CD4-positive, alpha-beta T cell (primary cell): Measurements from ENCODE around the gene LGR6. TPM values are rescaled to one million over a fixed set of nuclear protein-coding genes. Genes with fewer than 3 reads are reported as not detected.
"Not testable (repeated sequence)": the region's sequence is repeated elsewhere in the genome, so short reads cannot be mapped to it uniquely, and the experiment has no call there.

Source experiments
- ATAC-seq: fragments of 200-7000 bp; cut with Tn5 transposase; one replicate; pipeline ENCODE4 v1.10.0; 2022; ENCODE audit warnings: mild to moderate bottlenecking; ENCODE audit not compliant: poor library complexity
- CTCF ChIA-PET: fragments of 350-600 bp; sonication (Branson Sonifier 250); formaldehyde crosslinking; loops from one replicate; lab custom pipeline; 2021; ENCODE audit warnings: antibody characterized with exemption, inconsistent platforms; lab: Charles Lee
- POLR2A ChIA-PET: fragments of 350-600 bp; sonication (Branson Sonifier 250); formaldehyde crosslinking; loops from one replicate; lab custom pipeline; 2021; ENCODE audit warnings: antibody characterized with exemption, inconsistent platforms; lab: Charles Lee
- DNase-seq, 14 experiments: peaks; one replicate each; pipeline ENCODE4 v3.0.0-alpha.2; 2013 to 2020; ENCODE audit warnings: mixed read lengths in 2 of 14
- H3K27ac ChIP-seq, 2 donors: one replicate each; pipeline versions ENCODE4 v1.5.1 to v1.7.0; 2013; ENCODE audit warnings: low read length in 2 of 2, low read depth in 1 of 2, mild to moderate bottlenecking in 1 of 2
- H3K27me3 ChIP-seq, 2 experiments: 1 replicate in 1 of 2; 2 replicates in 1 of 2; pipeline versions ENCODE4 v1.6.1 to v1.7.0; 2013; ENCODE audit warnings: low read length in 2 of 2, control low read depth in 1 of 2, mild to moderate bottlenecking in 1 of 2, moderate library complexity in 1 of 2; ENCODE audit not compliant: insufficient read depth in 2 of 2, control insufficient read depth in 1 of 2
- H3K36me3 ChIP-seq: one replicate; pipeline ENCODE4 v1.6.1; 2013; ENCODE audit warnings: low read length, control low read depth; ENCODE audit not compliant: insufficient read depth
- H3K4me1 ChIP-seq: one replicate; pipeline ENCODE4 v1.6.1; 2013; ENCODE audit warnings: low read length, control low read depth; ENCODE audit not compliant: insufficient read depth
- H3K4me3 ChIP-seq: one replicate; pipeline ENCODE4 v1.5.1; 2013; ENCODE audit warnings: mild to moderate bottlenecking, low read length, moderate library complexity
- H3K9me3 ChIP-seq, 2 experiments: 1 replicate in 1 of 2; 2 replicates in 1 of 2; pipeline versions ENCODE4 v1.6.1 to v1.7.0; 2013; ENCODE audit warnings: low read length in 2 of 2, mild to moderate bottlenecking in 2 of 2, control low read depth in 1 of 2, moderate library complexity in 1 of 2; ENCODE audit not compliant: control insufficient read depth in 1 of 2, insufficient read depth in 1 of 2
- H3K27ac Mint-ChIP-seq: one replicate; pipeline ENCODE4 v1.8.0; 2020; ENCODE audit warnings: mixed read lengths
- H3K27me3 Mint-ChIP-seq: one replicate; pipeline ENCODE4 v1.8.0; 2021; ENCODE audit warnings: mixed read lengths
- H3K36me3 Mint-ChIP-seq: one replicate; pipeline ENCODE4 v1.8.0; 2021; ENCODE audit warnings: low read depth, mixed read lengths
- H3K4me1 Mint-ChIP-seq: one replicate; pipeline ENCODE4 v1.8.0; 2021; ENCODE audit warnings: low read depth, mixed read lengths
- H3K4me3 Mint-ChIP-seq: one replicate; pipeline ENCODE4 v1.8.0; 2020; ENCODE audit warnings: mild to moderate bottlenecking, mixed read lengths
- H3K9me3 Mint-ChIP-seq: one replicate; pipeline ENCODE4 v1.8.0; 2020; ENCODE audit warnings: mixed read lengths
- intact Hi-C, 2 experiments: fragments of 100-400 bp; cut with DNase I in 1 of 2; cut with micrococcal nuclease in 1 of 2; formaldehyde crosslinking; loops; one replicate each; pipeline versions ENCODE4 v1.15.1 to v1.9.0; 2023 to 2025; cut with DNase I, micrococcal nuclease
- total RNA-seq, 174 experiments: library from RNA in 2 of 174; stranded (reverse) in 2 of 174; gene quantifications; one replicate each; pipeline ENCODE4 v1.2.3 and lab custom pipeline; 2021 to 2026
- TF ChIP-seq, protein P1 (sequence below): fragments of 200-600 bp; IDR thresholded peaks from one replicate; pipeline ENCODE4 v1.8.0; 2022; ENCODE audit warnings: antibody characterized with exemption, mild to moderate bottlenecking

Gene LGR6
- total RNA-seq, 2 experiments from 2014 or later: 0.19 to 0.45 TPM

- TF ChIP-seq, protein P1, sequence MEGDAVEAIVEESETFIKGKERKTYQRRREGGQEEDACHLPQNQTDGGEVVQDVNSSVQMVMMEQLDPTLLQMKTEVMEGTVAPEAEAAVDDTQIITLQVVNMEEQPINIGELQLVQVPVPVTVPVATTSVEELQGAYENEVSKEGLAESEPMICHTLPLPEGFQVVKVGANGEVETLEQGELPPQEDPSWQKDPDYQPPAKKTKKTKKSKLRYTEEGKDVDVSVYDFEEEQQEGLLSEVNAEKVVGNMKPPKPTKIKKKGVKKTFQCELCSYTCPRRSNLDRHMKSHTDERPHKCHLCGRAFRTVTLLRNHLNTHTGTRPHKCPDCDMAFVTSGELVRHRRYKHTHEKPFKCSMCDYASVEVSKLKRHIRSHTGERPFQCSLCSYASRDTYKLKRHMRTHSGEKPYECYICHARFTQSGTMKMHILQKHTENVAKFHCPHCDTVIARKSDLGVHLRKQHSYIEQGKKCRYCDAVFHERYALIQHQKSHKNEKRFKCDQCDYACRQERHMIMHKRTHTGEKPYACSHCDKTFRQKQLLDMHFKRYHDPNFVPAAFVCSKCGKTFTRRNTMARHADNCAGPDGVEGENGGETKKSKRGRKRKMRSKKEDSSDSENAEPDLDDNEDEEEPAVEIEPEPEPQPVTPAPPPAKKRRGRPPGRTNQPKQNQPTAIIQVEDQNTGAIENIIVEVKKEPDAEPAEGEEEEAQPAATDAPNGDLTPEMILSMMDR: no peak
- POLR2A ChIA-PET: interaction anchor here (2.6 kb wide), 1 partner anchor 10 kb away, joined by 8 read pairs; no protein-coding TSS in a partner anchor
Observed at GRCh38 chr1:202164271-202165037, 29.1 kb upstream of the LGR6 start.

DNA sequence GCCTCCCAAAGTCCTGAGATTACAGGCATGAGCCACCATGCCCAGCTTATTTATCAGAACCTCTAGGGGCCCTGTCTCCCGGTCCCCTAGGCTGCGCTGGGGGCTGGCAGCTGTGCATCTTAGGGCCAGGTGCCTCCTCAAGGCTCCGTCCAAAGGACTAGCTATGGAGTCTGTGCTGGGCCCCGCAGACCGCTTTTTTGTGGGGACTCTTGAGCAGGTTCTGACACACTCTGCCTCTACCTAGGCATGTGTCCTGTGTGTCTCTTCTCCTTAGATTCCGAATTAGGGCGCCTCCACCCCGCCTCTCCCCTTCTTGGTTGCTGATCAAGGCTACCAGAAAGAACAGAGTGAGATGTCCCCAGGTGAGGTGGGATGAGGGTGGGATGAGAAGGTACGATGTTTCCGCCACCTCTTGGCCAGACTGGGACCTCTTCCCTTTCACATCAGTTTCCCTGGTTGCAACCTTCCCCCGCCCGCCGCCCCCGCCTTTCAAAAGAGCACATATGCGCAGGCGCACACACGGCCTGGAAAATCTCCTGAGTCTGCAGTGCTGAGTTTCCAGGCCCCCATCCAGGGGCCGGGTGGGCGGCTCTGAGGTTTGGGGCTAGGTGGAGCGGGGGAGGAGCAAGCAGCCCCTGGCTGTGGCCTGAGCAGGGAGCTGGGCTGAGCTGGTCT is 28.2 kb upstream of the LGR6 start:
- peaks cover 65% of the 10 kb centered on the region for H3K4me1 ChIP-seq
- H3K9me3 ChIP-seq: no peaks in the 10 kb centered on the region
- H3K36me3 ChIP-seq: no peaks in the 10 kb centered on the region
- peak overlapping the region; percentile 22 for H3K4me3 ChIP-seq
- ChIA-PET CTCF (interaction anchor here (1.5 to 4.5 kb wide), 2 partner anchors 10 to 24 kb away, joined by 3 to 22 read pairs; no protein-coding TSS in a partner anchor), POLR2A (interaction anchor here (1.5 kb wide), 1 partner anchor 11 kb away, joined by 4 read pairs; no protein-coding TSS in a partner anchor)
- ATAC-seq (peak; percentile 4), DNase-seq (peak in 5 of 14 experiments; percentile 12 to 55 (median 36))
- H3K27me3 Mint-ChIP-seq: no peaks in the 10 kb centered on the region
- peaks cover 61% of the 10 kb centered on the region for H3K4me1 Mint-ChIP-seq
- H3K27ac ChIP-seq: peak overlapping the region; percentile 13 to 58
- H3K4me3 Mint-ChIP-seq: peak overlapping the region; percentile 69
- TF ChIP-seq, protein P1: no peak
- H3K27ac Mint-ChIP-seq: peak overlapping the region; percentile 99
- no peaks in the 10 kb centered on the region for H3K9me3 Mint-ChIP-seq
- H3K36me3 Mint-ChIP-seq: peaks cover 2% of the 10 kb centered on the region
- H3K27me3 ChIP-seq: no peaks in the 10 kb centered on the region
- intact Hi-C loops: no loop called here

More at GRCh38 chr1:202164271-202165037, 29.1 kb upstream of the LGR6 start:
- Histone ChIP-seq H3K9me3 (no peaks in the 10 kb centered on the region), H3K4me1 (peaks cover 73% of the 10 kb centered on the region), H3K27me3 (no peaks in the 10 kb centered on the region), H3K4me3 (peak overlapping the region; percentile 22), H3K27ac (no peak overlapping the region), H3K36me3 (no peaks in the 10 kb centered on the region)
- peaks cover 71% of the 10 kb centered on the region for H3K4me1 Mint-ChIP-seq
- intact Hi-C loops: no loop called here
- H3K36me3 Mint-ChIP-seq: peaks cover 12% of the 10 kb centered on the region
- peak overlapping the region; percentile 99 for H3K27ac Mint-ChIP-seq
- no peaks in the 10 kb centered on the region for H3K9me3 Mint-ChIP-seq
- peak overlapping the region; percentile 69 for H3K4me3 Mint-ChIP-seq
- ATAC-seq (peak; percentile 83), DNase-seq (peak; percentile 56 to 93 (median 70))
- CTCF ChIA-PET: interaction anchor here (1.5 to 4.5 kb wide), 2 partner anchors 9 to 25 kb away, joined by 3 to 22 read pairs; no protein-coding TSS in a partner anchor
- H3K27me3 Mint-ChIP-seq: no peaks in the 10 kb centered on the region

DNA sequence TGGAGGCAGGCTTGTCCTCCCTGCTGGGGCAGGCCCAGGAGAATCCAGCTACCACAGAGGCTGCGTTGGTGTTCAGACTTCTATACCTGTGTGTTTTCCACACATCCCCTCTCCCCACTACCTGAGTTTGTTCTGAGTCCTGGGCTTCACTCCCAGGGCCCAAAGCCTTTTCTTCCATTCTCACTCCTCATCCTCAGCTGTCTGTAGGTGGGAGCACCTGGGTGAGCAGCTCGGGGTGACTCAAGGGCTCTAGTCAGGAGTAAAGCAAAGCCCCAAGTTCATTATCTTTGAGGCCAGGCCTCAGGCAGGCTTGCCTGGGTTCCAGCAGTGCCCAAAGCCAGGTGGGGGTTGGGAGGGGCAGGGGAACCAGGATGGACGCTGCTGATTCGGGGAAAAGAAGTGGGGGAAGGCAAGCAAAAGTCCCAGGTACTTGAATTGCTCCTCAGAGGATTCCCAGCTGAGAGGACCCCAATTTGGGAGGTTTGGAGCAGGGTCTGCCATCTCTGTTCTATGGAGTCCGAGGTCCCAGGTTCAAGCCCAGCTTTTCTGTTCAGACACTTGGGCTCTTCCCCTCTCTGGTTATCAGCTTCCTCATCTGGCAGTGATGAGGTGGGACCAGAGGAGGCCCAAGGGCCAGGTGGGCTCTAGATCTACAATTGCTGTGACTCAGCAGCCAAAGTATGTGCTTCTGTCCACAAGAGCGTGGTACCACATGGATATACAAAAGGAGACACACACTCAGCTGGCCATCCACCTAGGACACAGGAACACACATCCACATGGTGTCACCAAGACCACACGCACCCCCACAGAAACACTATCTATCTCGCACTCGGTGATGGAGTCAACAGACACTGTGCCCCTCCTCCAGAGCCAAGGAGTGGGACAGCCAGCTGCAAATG is 27.4 kb upstream of the LGR6 start:
- Mint-ChIP-seq H3K27me3 (no peaks in the 10 kb centered on the region), H3K27ac (peak overlapping the region; percentile 99), H3K9me3 (no peaks in the 10 kb centered on the region), H3K4me3 (peak overlapping the region; percentile 69), H3K4me1 (peaks cover 53% of the 10 kb centered on the region), H3K36me3 (no peaks in the 10 kb centered on the region)
- H3K27ac ChIP-seq: no peak overlapping the region
- H3K4me3 ChIP-seq: no peak overlapping the region
- DNase-seq (no peak), ATAC-seq (no peak)
- peaks cover 65% of the 10 kb centered on the region for H3K4me1 ChIP-seq
- CTCF ChIA-PET: interaction anchor here (1.5 to 4.5 kb wide), 2 partner anchors 11 to 23 kb away, joined by 3 to 22 read pairs; no protein-coding TSS in a partner anchor
- intact Hi-C loops: no loop called here
- POLR2A ChIA-PET: interaction anchor here (1.5 kb wide), 1 partner anchor 12 kb away, joined by 4 read pairs; no protein-coding TSS in a partner anchor
- no peaks in the 10 kb centered on the region for H3K9me3 ChIP-seq
- TF ChIP-seq, protein P1: no peak
- no peaks in the 10 kb centered on the region for H3K36me3 ChIP-seq
- H3K27me3 ChIP-seq: no peaks in the 10 kb centered on the region

DNA sequence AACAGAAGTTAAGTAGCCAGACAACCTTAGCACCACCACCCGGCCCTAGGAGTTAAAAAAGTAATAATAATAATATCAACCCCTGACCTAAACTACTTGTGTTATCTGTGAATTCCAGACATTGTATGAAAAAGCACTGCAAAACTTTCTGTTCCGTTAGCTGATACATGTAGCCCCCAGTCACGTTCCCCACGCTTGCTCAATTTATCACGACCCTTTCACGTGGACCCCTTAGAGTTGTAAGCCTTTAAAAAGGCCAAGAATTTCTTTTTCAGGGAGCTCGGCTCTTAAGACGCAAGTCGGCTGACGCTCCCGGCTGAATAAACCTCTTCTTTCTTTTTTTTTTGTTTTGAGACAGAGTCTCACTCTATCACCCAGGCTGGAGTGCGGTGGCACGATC is 26.5 kb upstream of the LGR6 start:
- CTCF ChIA-PET: interaction anchor here (4.5 kb wide), 1 partner anchor 12 kb away, joined by 22 read pairs; no protein-coding TSS in a partner anchor
- POLR2A ChIA-PET, H3K27me3 Mint-ChIP-seq, DNase-seq, ATAC-seq, H3K36me3 ChIP-seq, intact Hi-C loops, H3K27me3 ChIP-seq, H3K27ac ChIP-seq, H3K36me3 Mint-ChIP-seq, H3K9me3 ChIP-seq, H3K9me3 Mint-ChIP-seq, H3K4me3 ChIP-seq: not testable (repeated sequence)
- H3K27ac Mint-ChIP-seq: peak overlapping the region; percentile 53
- H3K4me3 Mint-ChIP-seq: peak overlapping the region; percentile 31
- peaks cover 56% of the 10 kb centered on the region for H3K4me1 ChIP-seq
- peaks cover 45% of the 10 kb centered on the region for H3K4me1 Mint-ChIP-seq
